H1 (cell line): Measurements from ENCODE around the gene PLA2R1. TPM values are rescaled to one million over a fixed set of nuclear protein-coding genes. Genes with fewer than 3 reads are reported as not detected.

Experiments
- CHD1 ChIP-seq: IDR thresholded peaks from 2 replicates; pipeline ENCODE4 v1.6.1; 2012; ENCODE audit warnings: low read depth, low read length, improper control_type of control experiment
- polyA plus RNA-seq, 7 experiments: library from polyadenylated mRNA; depleted of rRNA in 3 of 7; stranded (reverse) in 5 of 7; unstranded in 2 of 7; fragments of >200 nt in 5 of 7; fragments of 200-250 nt in 2 of 7; gene quantifications; 1 replicate in 5 of 7; 2 replicates in 1 of 7; 4 replicates in 1 of 7; pipeline versions ENCODE4 v1.2.1 to v1.2.3, GENCODE V29; 2011 to 2013; ENCODE audit warnings: missing spikeins in 2 of 7, mixed read lengths in 2 of 7
- total RNA-seq: library from RNA; stranded (reverse); fragmentation: NEBNext Ultra II Directional; extraction: Animal tissue kit (Norgen Biotek cat#: 25700); gene quantifications from 2 replicates; pipeline ENCODE4 v1.2.1, GENCODE V29; 2021
- TF ChIP-seq, protein P1 (sequence below): IDR thresholded peaks from 2 replicates; pipeline ENCODE4 v1.6.1; 2012; ENCODE audit warnings: inconsistent platforms

Gene PLA2R1
- total and polyA plus RNA-seq, 2 of the 8 experiments (the other 6 are each of a cell fraction or from before 2014, with no cell fraction given) = 0.65 to 1.5 TPM

DNA sequence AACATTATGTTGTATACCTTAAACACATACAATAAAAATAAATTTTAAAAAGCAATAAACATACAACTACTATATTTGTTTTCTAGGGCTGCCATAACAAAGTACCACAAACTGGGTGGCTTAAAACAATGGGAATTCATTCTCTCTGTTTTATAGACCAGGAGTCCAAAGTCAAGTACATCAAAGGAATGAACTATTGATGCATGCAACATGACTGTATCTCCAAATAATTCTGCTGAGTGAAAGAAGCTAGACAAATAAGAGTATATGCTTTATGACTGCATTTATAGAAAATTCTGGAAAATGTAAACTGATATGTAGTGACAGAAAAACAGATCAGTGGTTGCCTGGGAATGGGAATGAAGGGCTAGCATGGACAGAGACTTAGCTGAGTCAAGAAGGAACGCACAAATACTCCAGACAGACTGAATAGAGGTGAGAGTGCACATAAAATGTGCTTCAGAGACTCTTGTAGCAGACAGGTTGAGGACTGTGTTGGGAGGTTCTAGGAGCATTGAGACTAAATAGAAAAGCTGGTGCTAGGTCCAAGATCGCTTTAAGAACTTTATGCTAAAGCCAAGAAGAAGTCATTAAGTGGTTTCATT is 11.0 kb upstream of the PLA2R1 start (continued):
- TF ChIP-seq, protein P1, sequence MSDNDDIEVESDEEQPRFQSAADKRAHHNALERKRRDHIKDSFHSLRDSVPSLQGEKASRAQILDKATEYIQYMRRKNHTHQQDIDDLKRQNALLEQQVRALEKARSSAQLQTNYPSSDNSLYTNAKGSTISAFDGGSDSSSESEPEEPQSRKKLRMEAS = no peak
- no peak for TF ChIP-seq CHD1
